WTC11 (cell line): ENCODE data around the gene ARMH2. TPM values are rescaled to one million over a fixed set of nuclear protein-coding genes. Genes with fewer than 3 reads are reported as not detected.

Experiments used
- ATAC-seq: fragments of 200-7000 bp; cut with Tn5 transposase; 2 replicates; pipeline ENCODE4 v1.10.0; 2021; ENCODE audit warnings: mild to moderate bottlenecking, moderate library complexity
- CTCF ChIA-PET: fragments of 300-600 bp; sonication (Branson Sonifier 250); formaldehyde crosslinking; loops from one replicate; lab custom pipeline; 2021; ENCODE audit warnings: antibody characterized with exemption; lab: Charles Lee
- POLR2A ChIA-PET: fragments of 350-600 bp; sonication (Branson Sonifier 250); formaldehyde crosslinking; loops from one replicate; lab custom pipeline; 2021; ENCODE audit warnings: antibody characterized with exemption; lab: Charles Lee
- DNase-seq: peaks from one replicate; pipeline ENCODE4 v3.0.0; 2021; ENCODE audit warnings: low spot score
- H3K27ac Mint-ChIP-seq: 2 replicates; pipeline ENCODE4 v1.8.0; 2021; ENCODE audit warnings: mixed read lengths
- H3K27me3 Mint-ChIP-seq: 2 replicates; pipeline ENCODE4 v1.8.0; 2021; ENCODE audit warnings: low read depth, mild to moderate bottlenecking, moderate library complexity, mixed read lengths
- H3K36me3 Mint-ChIP-seq: 2 replicates; pipeline ENCODE4 v1.8.0; 2021; ENCODE audit warnings: mixed read lengths
- H3K4me1 Mint-ChIP-seq: 2 replicates; pipeline ENCODE4 v1.8.0; 2022; ENCODE audit warnings: mixed read lengths
- H3K4me3 Mint-ChIP-seq: 2 replicates; pipeline ENCODE4 v1.8.0; 2021; ENCODE audit warnings: mild to moderate bottlenecking, moderate library complexity, mixed read lengths
- H3K9me3 Mint-ChIP-seq: 2 replicates; pipeline ENCODE4 v1.8.0; 2021; ENCODE audit warnings: mixed read lengths
- CBFB ChIP-seq: sonication (generic); formaldehyde crosslinking; IDR thresholded peaks from 2 replicates; pipeline ENCODE4 v1.8.1; 2022; ENCODE audit warnings: mild to moderate bottlenecking, low read depth, missing genetic modification reagents
- ELF4 ChIP-seq: sonication (generic); formaldehyde crosslinking; IDR thresholded peaks from 2 replicates; pipeline ENCODE4 v1.8.1; 2022; ENCODE audit warnings: low read depth, mild to moderate bottlenecking, moderate library complexity, missing genetic modification reagents
- ESRRA ChIP-seq: sonication (generic); formaldehyde crosslinking; IDR thresholded peaks from 2 replicates; pipeline ENCODE4 v1.8.1; 2022; ENCODE audit warnings: mild to moderate bottlenecking, missing genetic modification reagents, borderline replicate concordance
- FOXK1 ChIP-seq: sonication (generic); formaldehyde crosslinking; IDR thresholded peaks from 2 replicates; pipeline ENCODE4 v1.8.0; 2022; ENCODE audit warnings: mild to moderate bottlenecking, moderate library complexity, missing genetic modification reagents
- FOXP1 ChIP-seq: sonication (generic); formaldehyde crosslinking; IDR thresholded peaks from 2 replicates; pipeline ENCODE4 v1.8.0; 2022; ENCODE audit warnings: missing genetic modification reagents, mild to moderate bottlenecking, moderate library complexity, borderline replicate concordance
- GTF2I ChIP-seq: fragments of 250-450 bp; sonication (Bioruptor Pico); conservative IDR thresholded peaks from 2 replicates; pipeline ENCODE4 v1.4.0; 2021; ENCODE audit warnings: mild to moderate bottlenecking
- KAT7 ChIP-seq: sonication (generic); formaldehyde crosslinking; IDR thresholded peaks from 2 replicates; pipeline ENCODE4 v1.8.1; 2023; ENCODE audit warnings: missing genetic modification reagents, mild to moderate bottlenecking, borderline replicate concordance
- NFATC4 ChIP-seq: fragments of 250-450 bp; sonication (Bioruptor Pico); IDR thresholded peaks from 2 replicates; pipeline ENCODE4 v1.9.0; 2021; ENCODE audit warnings: mild to moderate bottlenecking
- NFYB ChIP-seq: sonication (generic); formaldehyde crosslinking; conservative IDR thresholded peaks from 2 replicates; pipeline ENCODE4 v1.8.0; 2022; ENCODE audit warnings: low read depth, missing genetic modification reagents
- TCF7 ChIP-seq: sonication (generic); formaldehyde crosslinking; IDR thresholded peaks from 2 replicates; pipeline ENCODE4 v1.8.0; 2022; ENCODE audit warnings: mild to moderate bottlenecking, low read depth, missing genetic modification reagents, moderate library complexity
- ZNF219 ChIP-seq: sonication (generic); formaldehyde crosslinking; IDR thresholded peaks from 2 replicates; pipeline ENCODE4 v1.8.0; 2023; ENCODE audit warnings: missing genetic modification reagents, mild to moderate bottlenecking, borderline replicate concordance
- total RNA-seq: library from RNA; stranded (reverse); gene quantifications from 3 replicates; pipeline ENCODE4 v1.2.3, GENCODE V29; 2021
- TF ChIP-seq, protein P1 (sequence below): sonication (generic); formaldehyde crosslinking; IDR thresholded peaks from 2 replicates; pipeline ENCODE4 v1.8.1; 2023; ENCODE audit warnings: mild to moderate bottlenecking, moderate library complexity, missing genetic modification reagents
- TF ChIP-seq, protein P2 (sequence below): sonication (generic); formaldehyde crosslinking; IDR thresholded peaks from 2 replicates; pipeline ENCODE4 v1.8.1; 2022; ENCODE audit warnings: mild to moderate bottlenecking, moderate library complexity, missing genetic modification reagents
- TF ChIP-seq, protein P3 (sequence below): sonication (generic); formaldehyde crosslinking; IDR thresholded peaks from 2 replicates; pipeline ENCODE4 v1.8.0; 2022; ENCODE audit warnings: mild to moderate bottlenecking, missing genetic modification reagents
- TF ChIP-seq, protein P4 (sequence below): sonication (generic); formaldehyde crosslinking; IDR thresholded peaks from 2 replicates; pipeline ENCODE4 v1.8.1; 2022; ENCODE audit warnings: missing genetic modification reagents, borderline replicate concordance

Gene ARMH2
- total RNA-seq, 1 experiment from 2014 or later: not detected

DNA sequence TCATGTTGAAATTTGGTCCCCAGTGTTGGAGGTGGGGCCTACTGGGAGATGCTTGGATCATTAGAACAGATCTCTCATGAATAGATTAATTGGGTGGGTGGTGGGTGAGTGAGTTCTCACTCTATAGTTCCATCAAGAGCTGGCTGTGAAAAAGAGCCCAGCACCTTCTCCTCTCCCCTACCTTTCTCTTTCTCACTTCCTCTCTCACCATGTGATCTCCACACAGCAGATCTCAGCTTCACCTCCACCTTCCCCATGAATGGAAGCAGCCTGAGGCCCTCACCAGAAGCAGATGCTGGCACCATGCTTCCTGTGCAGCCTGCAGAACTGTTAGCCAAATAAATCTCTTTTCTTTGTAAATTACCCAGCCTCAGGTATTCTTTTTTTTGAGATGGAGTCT is 36.9 kb downstream of the ARMH2 start:
- no peak for DNase-seq
- ATAC-seq: no peak
- TF ChIP-seq ESRRA (CRISPR knock-in tag): no peak
- no peak for TF ChIP-seq FOXK1 (CRISPR knock-in tag)
- TF ChIP-seq KAT7 (CRISPR knock-in tag): no peak
- TF ChIP-seq ELF4 (CRISPR knock-in tag): no peak
- no peak for TF ChIP-seq NFATC4 (CRISPR knock-in tag)
- TF ChIP-seq ZNF219 (CRISPR knock-in tag): no peak
- TF ChIP-seq, protein P1, sequence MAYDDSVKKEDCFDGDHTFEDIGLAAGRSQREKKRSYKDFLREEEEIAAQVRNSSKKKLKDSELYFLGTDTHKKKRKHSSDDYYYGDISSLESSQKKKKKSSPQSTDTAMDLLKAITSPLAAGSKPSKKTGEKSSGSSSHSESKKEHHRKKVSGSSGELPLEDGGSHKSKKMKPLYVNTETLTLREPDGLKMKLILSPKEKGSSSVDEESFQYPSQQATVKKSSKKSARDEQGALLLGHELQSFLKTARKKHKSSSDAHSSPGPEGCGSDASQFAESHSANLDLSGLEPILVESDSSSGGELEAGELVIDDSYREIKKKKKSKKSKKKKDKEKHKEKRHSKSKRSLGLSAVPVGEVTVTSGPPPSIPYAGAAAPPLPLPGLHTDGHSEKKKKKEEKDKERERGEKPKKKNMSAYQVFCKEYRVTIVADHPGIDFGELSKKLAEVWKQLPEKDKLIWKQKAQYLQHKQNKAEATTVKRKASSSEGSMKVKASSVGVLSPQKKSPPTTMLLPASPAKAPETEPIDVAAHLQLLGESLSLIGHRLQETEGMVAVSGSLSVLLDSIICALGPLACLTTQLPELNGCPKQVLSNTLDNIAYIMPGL (CRISPR knock-in tag): no peak
- TF ChIP-seq, protein P2, sequence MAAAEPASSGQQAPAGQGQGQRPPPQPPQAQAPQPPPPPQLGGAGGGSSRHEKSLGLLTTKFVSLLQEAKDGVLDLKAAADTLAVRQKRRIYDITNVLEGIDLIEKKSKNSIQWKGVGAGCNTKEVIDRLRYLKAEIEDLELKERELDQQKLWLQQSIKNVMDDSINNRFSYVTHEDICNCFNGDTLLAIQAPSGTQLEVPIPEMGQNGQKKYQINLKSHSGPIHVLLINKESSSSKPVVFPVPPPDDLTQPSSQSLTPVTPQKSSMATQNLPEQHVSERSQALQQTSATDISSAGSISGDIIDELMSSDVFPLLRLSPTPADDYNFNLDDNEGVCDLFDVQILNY (CRISPR knock-in tag): no peak
- no peak for TF ChIP-seq CBFB (CRISPR knock-in tag)
- TF ChIP-seq TCF7 (CRISPR knock-in tag): no peak
- TF ChIP-seq, protein P3, sequence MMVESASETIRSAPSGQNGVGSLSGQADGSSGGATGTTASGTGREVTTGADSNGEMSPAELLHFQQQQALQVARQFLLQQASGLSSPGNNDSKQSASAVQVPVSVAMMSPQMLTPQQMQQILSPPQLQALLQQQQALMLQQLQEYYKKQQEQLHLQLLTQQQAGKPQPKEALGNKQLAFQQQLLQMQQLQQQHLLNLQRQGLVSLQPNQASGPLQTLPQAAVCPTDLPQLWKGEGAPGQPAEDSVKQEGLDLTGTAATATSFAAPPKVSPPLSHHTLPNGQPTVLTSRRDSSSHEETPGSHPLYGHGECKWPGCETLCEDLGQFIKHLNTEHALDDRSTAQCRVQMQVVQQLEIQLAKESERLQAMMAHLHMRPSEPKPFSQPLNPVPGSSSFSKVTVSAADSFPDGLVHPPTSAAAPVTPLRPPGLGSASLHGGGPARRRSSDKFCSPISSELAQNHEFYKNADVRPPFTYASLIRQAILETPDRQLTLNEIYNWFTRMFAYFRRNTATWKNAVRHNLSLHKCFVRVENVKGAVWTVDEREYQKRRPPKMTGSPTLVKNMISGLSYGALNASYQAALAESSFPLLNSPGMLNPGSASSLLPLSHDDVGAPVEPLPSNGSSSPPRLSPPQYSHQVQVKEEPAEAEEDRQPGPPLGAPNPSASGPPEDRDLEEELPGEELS: no peak
- TF ChIP-seq, protein P4, sequence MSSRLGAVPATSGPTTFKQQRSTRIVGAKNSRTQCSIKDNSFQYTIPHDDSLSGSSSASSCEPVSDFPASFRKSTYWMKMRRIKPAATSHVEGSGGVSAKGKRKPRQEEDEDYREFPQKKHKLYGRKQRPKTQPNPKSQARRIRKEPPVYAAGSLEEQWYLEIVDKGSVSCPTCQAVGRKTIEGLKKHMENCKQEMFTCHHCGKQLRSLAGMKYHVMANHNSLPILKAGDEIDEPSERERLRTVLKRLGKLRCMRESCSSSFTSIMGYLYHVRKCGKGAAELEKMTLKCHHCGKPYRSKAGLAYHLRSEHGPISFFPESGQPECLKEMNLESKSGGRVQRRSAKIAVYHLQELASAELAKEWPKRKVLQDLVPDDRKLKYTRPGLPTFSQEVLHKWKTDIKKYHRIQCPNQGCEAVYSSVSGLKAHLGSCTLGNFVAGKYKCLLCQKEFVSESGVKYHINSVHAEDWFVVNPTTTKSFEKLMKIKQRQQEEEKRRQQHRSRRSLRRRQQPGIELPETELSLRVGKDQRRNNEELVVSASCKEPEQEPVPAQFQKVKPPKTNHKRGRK (CRISPR knock-in tag): no peak
- no peak for TF ChIP-seq GTF2I
- no peak for TF ChIP-seq NFYB (CRISPR knock-in tag)
- TF ChIP-seq, all 79 proteins: peak for 0

DNA sequence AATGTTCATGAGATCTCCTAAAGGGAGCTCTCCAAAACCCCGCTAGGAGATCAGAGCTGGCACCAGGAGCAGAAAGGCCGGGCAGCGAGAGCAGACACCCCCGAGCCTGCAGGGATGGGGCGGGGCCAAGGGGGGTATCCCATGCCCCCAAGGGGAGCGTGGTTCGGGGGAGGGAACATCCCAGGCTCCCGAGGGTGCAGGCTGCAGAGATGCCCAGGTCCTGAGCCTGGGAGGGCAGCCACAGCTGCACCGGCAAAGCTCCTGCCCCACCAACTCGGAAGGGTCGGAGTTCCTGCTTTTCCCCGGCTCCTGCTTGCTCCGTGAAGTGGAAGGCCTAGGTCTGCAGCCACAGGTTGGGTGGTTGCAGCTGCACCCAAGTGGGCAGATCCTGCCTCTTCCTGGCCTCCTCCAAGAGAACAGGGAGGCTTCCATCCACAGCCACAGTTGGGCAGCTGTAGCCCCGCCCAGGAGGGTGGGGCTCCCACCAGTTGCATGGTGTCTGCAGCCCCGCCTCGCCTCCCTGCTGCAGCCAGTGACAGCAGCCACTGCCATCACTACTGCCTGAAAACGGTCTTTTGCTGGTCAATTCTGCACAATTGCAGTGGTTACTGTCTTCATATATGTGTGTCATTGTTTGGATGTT is 37.4 kb downstream of the ARMH2 start:
- no peaks in the 10 kb centered on the region for H3K36me3 Mint-ChIP-seq
- CTCF ChIA-PET: interaction anchor here (1.1 to 1.6 kb wide), 4 partner anchors 177 to 256 kb away, joined by 3 to 6 read pairs (median 4); no protein-coding TSS in a partner anchor

More for the DNA sequence above, 36.9 kb downstream of the ARMH2 start:
- Mint-ChIP-seq H3K36me3 (no peaks in the 10 kb centered on the region), H3K9me3 (peaks cover 4% of the 10 kb centered on the region), H3K4me1 (peaks cover 5% of the 10 kb centered on the region; the same call in 1 of the 2 replicates), H3K27ac (no peak overlapping the region), H3K4me3 (no peak overlapping the region), H3K27me3 (no peaks in the 10 kb centered on the region; the same call in 1 of the 2 replicates)
- POLR2A ChIA-PET: no interaction called here
- CTCF ChIA-PET: interaction anchor here (1.1 to 1.6 kb wide), 4 partner anchors 178 to 256 kb away, joined by 3 to 6 read pairs (median 4); no protein-coding TSS in a partner anchor

More for the DNA sequence above, 37.4 kb downstream of the ARMH2 start:
- H3K9me3 Mint-ChIP-seq: peaks cover 4% of the 10 kb centered on the region
- TF ChIP-seq FOXP1 (CRISPR knock-in tag): no peak
- TF ChIP-seq, protein P2 (CRISPR knock-in tag): 0 out of 2 replicates have a peak, but pooled peaks have one; percentile 28
- TF ChIP-seq, protein P4 (CRISPR knock-in tag): no peak
- H3K4me1 Mint-ChIP-seq: peaks cover 5% of the 10 kb centered on the region; the same call in 1 of the 2 replicates
- no peaks in the 10 kb centered on the region; the same call in 1 of the 2 replicates for H3K27me3 Mint-ChIP-seq
- no peak overlapping the region for H3K4me3 Mint-ChIP-seq
- peak; percentile 52 for DNase-seq
- ATAC-seq: peak; percentile 97
- H3K27ac Mint-ChIP-seq: no peak overlapping the region
- POLR2A ChIA-PET: no interaction called here
